Activated naive CD8-positive, alpha-beta T cell (primary cell): Measurements from ENCODE around the gene GP1BA.

Experiments
- H3K27ac Mint-ChIP-seq: one replicate; pipeline ENCODE4 v1.8.0; 2021; ENCODE audit warnings: mixed read lengths
- H3K27me3 Mint-ChIP-seq: one replicate; pipeline ENCODE4 v1.8.0; 2021; ENCODE audit warnings: mixed read lengths
- H3K36me3 Mint-ChIP-seq: one replicate; pipeline ENCODE4 v1.8.0; 2021; ENCODE audit warnings: mixed read lengths
- H3K4me1 Mint-ChIP-seq: one replicate; pipeline ENCODE4 v1.8.0; 2021; ENCODE audit warnings: low read depth, mixed read lengths
- H3K4me3 Mint-ChIP-seq: one replicate; pipeline ENCODE4 v1.8.0; 2021; ENCODE audit warnings: mild to moderate bottlenecking, mixed read lengths
- H3K9me3 Mint-ChIP-seq: one replicate; pipeline ENCODE4 v1.8.0; 2021; ENCODE audit warnings: low read depth, mixed read lengths

The GP1BA gene

GRCh38 chr17:4931963-4932362 is at the start of gene GP1BA:
Gene GP1BA (plus strand): TSS chr17:4932277. CDS start chr17:4932605, 328 bp downstream.
- Mint-ChIP-seq H3K36me3 (peaks cover 3% of the 10 kb centered on the region), H3K27ac (no peak within 1 kb of the TSS), H3K9me3 (no peaks in the 10 kb centered on the region), H3K4me3 (no peak within 1 kb of the TSS), H3K4me1 (peaks cover 19% of the 10 kb centered on the region), H3K27me3 (no peaks in the 10 kb centered on the region)

DNA sequence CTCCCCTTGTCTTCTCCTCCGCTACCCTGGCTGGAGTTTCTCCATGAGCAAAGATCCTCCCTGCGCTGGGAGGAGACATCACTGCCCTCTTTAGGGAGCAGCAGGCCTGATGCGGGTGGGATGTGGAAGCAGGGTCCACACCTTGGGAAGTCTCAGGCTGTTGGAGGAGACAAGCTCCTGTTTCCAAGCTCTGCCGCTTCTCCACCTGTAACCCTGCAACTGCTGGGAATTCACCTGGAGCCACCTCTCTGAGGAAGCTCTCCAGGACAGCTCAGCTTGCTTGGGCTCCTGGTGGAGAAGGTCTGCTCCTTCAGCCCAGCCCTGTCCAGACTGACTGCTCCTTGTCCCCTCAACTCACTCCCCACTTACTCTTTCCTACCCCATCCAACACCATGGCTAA is 47.6 kb upstream of the GP1BA start:
- Mint-ChIP-seq H3K4me3 (no peak overlapping the region), H3K27ac (no peak overlapping the region), H3K27me3 (no peaks in the 10 kb centered on the region), H3K9me3 (no peaks in the 10 kb centered on the region), H3K4me1 (peaks cover 1% of the 10 kb centered on the region), H3K36me3 (peaks cover 3% of the 10 kb centered on the region)

- H3K36me3 Mint-ChIP-seq, result peaks cover 3% of the 10 kb centered on the region
- H3K4me3 Mint-ChIP-seq, result no peak overlapping the region
- H3K27me3 Mint-ChIP-seq, result no peaks in the 10 kb centered on the region
Measured at GRCh38 chr17:4886830-4887229, 45.2 kb upstream of the GP1BA start.

DNA sequence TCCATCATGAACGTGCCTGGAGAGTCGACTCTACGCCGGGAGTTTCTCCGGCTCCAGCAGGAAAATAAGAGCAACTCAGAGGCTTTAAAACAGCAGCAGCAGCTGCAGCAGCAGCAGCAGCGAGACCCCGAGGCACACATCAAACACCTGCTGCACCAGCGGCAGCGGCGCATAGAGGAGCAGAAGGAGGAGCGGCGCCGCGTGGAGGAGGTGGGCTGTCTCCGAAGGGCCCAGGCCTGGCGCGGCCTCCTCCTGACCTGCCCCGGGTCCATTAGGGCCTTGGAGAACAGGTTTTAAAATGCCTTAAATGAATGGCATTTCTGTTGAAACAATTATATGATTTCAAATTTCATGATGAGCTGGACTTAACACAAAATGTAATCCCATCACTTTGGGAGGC is 44.5 kb upstream of the GP1BA start:
- Mint-ChIP-seq H3K27ac (no peak overlapping the region), H3K36me3 (peaks cover 3% of the 10 kb centered on the region), H3K9me3 (no peaks in the 10 kb centered on the region), H3K4me3 (no peak overlapping the region), H3K4me1 (no peaks in the 10 kb centered on the region), H3K27me3 (no peaks in the 10 kb centered on the region)

More at GRCh38 chr17:4886830-4887229, 45.2 kb upstream of the GP1BA start:
- H3K27ac Mint-ChIP-seq, result no peak overlapping the region
- no peaks in the 10 kb centered on the region for H3K4me1 Mint-ChIP-seq
- no peaks in the 10 kb centered on the region for H3K9me3 Mint-ChIP-seq

GRCh38 chr17:4891411-4892410 is 40.4 kb upstream of the GP1BA start:
- H3K36me3 Mint-ChIP-seq, result peaks cover 3% of the 10 kb centered on the region
- no peak overlapping the region for H3K27ac Mint-ChIP-seq
- no peaks in the 10 kb centered on the region for H3K9me3 Mint-ChIP-seq
- no peak overlapping the region for H3K4me3 Mint-ChIP-seq
- no peaks in the 10 kb centered on the region for H3K4me1 Mint-ChIP-seq
- H3K27me3 Mint-ChIP-seq, result no peaks in the 10 kb centered on the region

DNA sequence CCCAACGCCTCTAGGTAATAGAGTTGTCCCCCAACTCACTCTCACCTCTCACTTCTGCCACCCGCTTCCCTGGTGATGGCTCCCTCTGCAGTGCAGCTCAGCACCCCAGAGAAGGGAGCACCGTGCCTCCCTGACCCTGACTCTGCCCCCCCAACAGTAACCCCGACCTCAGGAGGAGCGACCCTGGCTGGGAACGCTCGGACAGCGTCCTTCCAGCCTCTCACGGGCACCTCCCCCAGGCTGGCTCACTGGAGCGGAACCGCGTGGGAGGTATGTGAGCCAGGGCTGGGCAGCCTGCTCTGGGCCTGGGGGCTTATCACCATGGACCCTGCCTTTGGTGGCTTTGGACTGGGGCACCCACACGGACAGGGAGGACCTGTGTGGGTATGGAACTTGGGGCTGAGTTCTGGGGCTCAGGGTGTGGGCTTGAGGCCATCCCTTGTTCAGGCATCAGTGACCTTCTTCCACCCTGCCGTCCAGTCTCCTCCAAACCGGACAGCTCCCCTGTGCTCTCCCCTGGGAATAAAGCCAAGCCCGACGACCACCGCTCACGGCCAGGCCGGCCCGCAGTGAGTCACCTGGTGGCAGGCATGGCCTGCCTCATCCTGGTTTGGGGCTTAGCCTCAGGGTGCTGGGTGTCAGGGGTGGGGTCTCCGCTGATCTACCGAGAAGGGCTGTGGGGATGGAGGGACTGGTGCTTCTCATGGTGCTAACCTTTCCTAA is 39.4 kb upstream of the GP1BA start:
- H3K4me3 Mint-ChIP-seq, result no peak overlapping the region

DNA sequence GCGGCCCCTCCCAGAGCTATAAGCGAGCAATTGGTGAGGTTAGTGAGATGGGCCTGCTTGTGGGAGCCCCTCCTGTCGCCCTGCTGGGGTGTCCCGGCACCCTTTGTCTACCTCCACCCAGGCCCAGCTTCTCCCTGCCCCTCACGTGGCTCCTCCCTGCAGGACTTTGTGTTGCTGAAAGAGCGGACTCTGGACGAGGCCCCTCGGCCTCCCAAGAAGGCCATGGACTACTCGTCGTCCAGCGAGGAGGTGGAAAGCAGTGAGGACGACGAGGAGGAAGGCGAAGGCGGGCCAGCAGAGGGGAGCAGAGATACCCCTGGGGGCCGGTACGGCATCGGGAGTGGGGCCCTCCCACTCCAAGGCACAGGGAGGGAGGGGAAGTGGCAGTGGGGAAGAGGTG is 38.8 kb upstream of the GP1BA start:
- Mint-ChIP-seq H3K27me3 (no peaks in the 10 kb centered on the region), H3K27ac (no peak overlapping the region), H3K9me3 (no peaks in the 10 kb centered on the region), H3K4me3 (no peak overlapping the region), H3K4me1 (peaks cover 3% of the 10 kb centered on the region), H3K36me3 (peaks cover 3% of the 10 kb centered on the region)

More for the DNA sequence above, 39.4 kb upstream of the GP1BA start:
- H3K27me3 Mint-ChIP-seq, result no peaks in the 10 kb centered on the region
- H3K4me1 Mint-ChIP-seq, result no peaks in the 10 kb centered on the region
- H3K27ac Mint-ChIP-seq, result no peak overlapping the region
- H3K36me3 Mint-ChIP-seq, result peaks cover 3% of the 10 kb centered on the region
- no peaks in the 10 kb centered on the region for H3K9me3 Mint-ChIP-seq

GRCh38 chr17:4893721-4894560 is 38.1 kb upstream of the GP1BA start:
- H3K27ac Mint-ChIP-seq, result no peak overlapping the region
- no peaks in the 10 kb centered on the region for H3K27me3 Mint-ChIP-seq
- H3K4me1 Mint-ChIP-seq, result peaks cover 7% of the 10 kb centered on the region
- no peak overlapping the region for H3K4me3 Mint-ChIP-seq
- no peaks in the 10 kb centered on the region for H3K9me3 Mint-ChIP-seq
- H3K36me3 Mint-ChIP-seq, result peaks cover 3% of the 10 kb centered on the region

GRCh38 chr17:4895121-4895520 is 37.0 kb upstream of the GP1BA start:
- Mint-ChIP-seq H3K4me3 (no peak overlapping the region), H3K4me1 (peaks cover 12% of the 10 kb centered on the region), H3K27me3 (no peaks in the 10 kb centered on the region), H3K9me3 (no peaks in the 10 kb centered on the region), H3K27ac (no peak overlapping the region), H3K36me3 (no peaks in the 10 kb centered on the region)

DNA sequence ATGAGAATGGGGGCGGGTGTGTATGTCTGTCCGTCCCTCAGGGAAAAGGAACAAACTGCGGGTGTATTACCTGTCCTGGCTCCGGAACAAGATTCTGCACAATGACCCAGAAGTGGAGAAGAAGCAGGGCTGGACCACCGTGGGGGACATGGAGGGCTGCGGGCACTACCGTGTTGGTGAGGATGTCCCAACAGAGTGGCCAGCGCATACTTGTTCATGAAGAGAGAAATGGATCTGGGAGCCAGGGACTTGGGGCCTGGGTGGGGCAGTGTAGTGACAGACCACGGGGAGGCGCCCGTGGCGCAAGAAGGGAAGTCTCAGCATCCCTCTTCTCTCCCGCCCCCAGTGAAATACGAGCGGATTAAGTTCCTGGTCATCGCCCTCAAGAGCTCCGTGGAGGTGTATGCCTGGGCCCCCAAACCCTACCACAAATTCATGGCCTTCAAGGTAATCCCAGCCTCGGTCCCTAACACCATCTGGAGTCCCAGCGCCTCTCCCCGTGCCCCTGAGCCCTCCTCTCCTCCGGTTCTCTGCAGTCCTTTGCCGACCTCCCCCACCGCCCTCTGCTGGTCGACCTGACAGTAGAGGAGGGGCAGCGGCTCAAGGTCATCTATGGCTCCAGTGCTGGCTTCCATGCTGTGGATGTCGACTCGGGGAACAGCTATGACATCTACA is 36.3 kb upstream of the GP1BA start:
- no peak overlapping the region for H3K27ac Mint-ChIP-seq
- H3K27me3 Mint-ChIP-seq, result no peaks in the 10 kb centered on the region
- H3K4me3 Mint-ChIP-seq, result no peak overlapping the region
- H3K36me3 Mint-ChIP-seq, result no peaks in the 10 kb centered on the region
- H3K9me3 Mint-ChIP-seq, result no peaks in the 10 kb centered on the region
- H3K4me1 Mint-ChIP-seq, result peaks cover 14% of the 10 kb centered on the region

DNA sequence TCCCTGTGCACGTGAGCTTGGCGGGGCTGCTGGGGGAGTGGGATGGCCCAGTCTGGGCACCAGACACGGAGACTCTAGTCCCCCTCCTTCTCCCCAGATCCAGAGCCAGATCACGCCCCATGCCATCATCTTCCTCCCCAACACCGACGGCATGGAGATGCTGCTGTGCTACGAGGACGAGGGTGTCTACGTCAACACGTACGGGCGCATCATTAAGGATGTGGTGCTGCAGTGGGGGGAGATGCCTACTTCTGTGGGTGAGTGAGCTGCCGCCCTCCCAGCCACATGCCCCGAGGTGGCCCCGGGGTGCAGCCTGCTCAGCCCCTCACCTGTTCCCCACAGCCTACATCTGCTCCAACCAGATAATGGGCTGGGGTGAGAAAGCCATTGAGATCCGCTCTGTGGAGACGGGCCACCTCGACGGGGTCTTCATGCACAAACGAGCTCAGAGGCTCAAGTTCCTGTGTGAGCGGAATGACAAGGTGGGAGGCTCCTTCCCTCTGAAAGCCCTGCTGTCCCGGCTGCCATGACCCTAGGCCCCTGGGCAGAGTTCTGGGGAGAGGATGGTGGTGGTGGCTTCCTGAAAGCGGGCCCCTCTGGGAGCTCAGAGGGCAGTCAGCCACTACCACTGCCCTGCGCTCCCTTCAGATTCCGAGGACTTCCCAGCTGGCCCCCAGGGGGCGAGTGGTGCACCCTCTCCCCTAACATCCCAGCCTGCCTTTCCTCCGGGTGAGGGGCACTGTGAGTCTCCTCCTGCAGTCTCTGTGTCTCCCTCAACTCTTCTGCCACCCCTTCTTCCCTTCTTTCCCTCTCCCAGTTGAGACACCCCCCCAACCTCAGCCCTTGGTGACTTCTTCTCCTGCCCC is 35.5 kb upstream of the GP1BA start:
- H3K36me3 Mint-ChIP-seq, result no peaks in the 10 kb centered on the region
- no peaks in the 10 kb centered on the region for H3K9me3 Mint-ChIP-seq
- H3K27me3 Mint-ChIP-seq, result no peaks in the 10 kb centered on the region
- peaks cover 17% of the 10 kb centered on the region for H3K4me1 Mint-ChIP-seq
- no peak overlapping the region for H3K27ac Mint-ChIP-seq
- no peak overlapping the region for H3K4me3 Mint-ChIP-seq

GRCh38 chr17:4897198-4897687 is 34.8 kb upstream of the GP1BA start:
- Mint-ChIP-seq H3K9me3 (no peaks in the 10 kb centered on the region), H3K36me3 (no peaks in the 10 kb centered on the region), H3K27ac (no peak overlapping the region), H3K4me3 (no peak overlapping the region), H3K27me3 (no peaks in the 10 kb centered on the region), H3K4me1 (peaks cover 19% of the 10 kb centered on the region)

DNA sequence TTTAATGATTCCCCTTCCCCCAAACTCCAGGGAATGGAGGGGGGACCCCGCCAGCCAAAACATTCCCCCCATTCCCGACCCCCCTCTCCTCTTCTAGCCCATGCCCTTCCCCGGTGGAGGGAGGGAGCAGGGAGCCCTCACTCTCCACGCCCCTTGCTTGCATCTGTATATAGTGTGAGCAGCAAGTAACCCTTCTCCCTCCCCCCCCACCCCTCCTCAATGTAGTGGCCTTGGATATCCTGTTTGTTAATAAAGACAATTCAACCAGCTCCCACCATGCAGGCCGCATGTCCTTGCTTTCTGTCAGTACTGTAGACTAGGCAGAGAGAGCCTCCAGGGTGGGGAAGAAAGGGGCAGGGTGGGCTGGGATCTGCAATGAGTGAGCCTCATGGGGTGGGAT is 34.3 kb upstream of the GP1BA start:
- Mint-ChIP-seq H3K27ac (no peak overlapping the region), H3K4me1 (peaks cover 25% of the 10 kb centered on the region), H3K27me3 (no peaks in the 10 kb centered on the region), H3K9me3 (no peaks in the 10 kb centered on the region), H3K36me3 (no peaks in the 10 kb centered on the region), H3K4me3 (no peak overlapping the region)
